BLaER1 (cell line): ENCODE data around the gene KCTD15.

Experiments used
- H3K27ac ChIP-seq: shearing (Covaris generic); formaldehyde crosslinking; 2 replicates; pipeline ENCODE4 v1.8.1; 2022
- H3K27me3 ChIP-seq: shearing (Covaris generic); formaldehyde crosslinking; 2 replicates; pipeline ENCODE4 v1.8.1; 2022
- H3K36me3 ChIP-seq: shearing (Covaris generic); formaldehyde crosslinking; 2 replicates; pipeline ENCODE4 v1.8.1; 2022
- H3K4me1 ChIP-seq: shearing (Covaris generic); formaldehyde crosslinking; 2 replicates; pipeline ENCODE4 v1.8.1; 2022
- H3K4me2 ChIP-seq: shearing (Covaris generic); formaldehyde crosslinking; 2 replicates; pipeline ENCODE4 v1.8.1; 2022
- H3K4me3 ChIP-seq: shearing (Covaris generic); formaldehyde crosslinking; 2 replicates; pipeline ENCODE4 v1.8.1; 2022
- H3K9ac ChIP-seq: shearing (Covaris generic); formaldehyde crosslinking; 2 replicates; pipeline ENCODE4 v1.8.1; 2022
- H3K9me3 ChIP-seq: shearing (Covaris generic); formaldehyde crosslinking; 2 replicates; pipeline ENCODE4 v1.8.1; 2022
- H4K20me1 ChIP-seq: shearing (Covaris generic); formaldehyde crosslinking; 2 replicates; pipeline ENCODE4 v1.8.1; 2022
- Cebpa-rat ChIP-seq: shearing (Covaris generic); IDR thresholded peaks from 2 replicates; pipeline ENCODE4 v1.8.1; 2022

Gene KCTD15

DNA sequence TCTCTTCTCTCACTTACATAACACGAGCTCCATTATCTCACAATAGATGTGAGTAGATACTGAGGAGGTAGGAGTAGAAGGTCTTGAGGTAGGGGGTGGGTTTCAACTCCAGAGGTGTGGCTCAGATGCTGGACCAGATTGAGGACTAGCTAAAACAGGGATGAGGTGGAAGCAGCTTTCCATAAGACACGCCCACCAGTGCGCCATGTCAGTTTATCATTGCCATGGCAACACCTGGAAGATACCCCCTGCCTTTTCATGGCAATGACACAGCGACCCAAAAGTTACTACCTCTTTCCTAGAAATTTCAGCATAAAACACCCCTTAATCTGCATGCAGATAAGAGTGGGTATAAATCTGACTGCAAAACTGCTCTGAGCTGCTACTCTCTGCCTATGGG, 44.1 kb downstream of the KCTD15 start:
- no peak overlapping the region for H3K4me3 ChIP-seq

DNA sequence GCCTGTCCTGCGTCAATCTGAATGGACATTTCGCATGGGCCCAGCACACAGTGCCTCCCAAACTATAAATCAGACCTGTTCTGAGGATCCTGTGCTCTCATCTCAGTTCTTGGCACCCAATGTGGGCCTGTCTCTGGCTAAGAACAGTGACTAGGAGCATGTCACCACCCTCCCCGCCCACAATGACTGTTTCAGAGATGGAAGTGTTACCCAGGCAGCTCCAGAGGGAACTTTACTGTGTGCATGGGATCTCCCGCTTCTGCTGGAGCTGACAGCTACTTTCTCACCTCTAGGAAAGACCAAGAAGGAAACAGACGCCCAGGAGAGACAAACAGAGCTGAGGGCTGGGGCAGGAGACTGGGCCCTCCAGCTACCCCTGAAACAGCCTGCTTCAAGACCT, 45.0 kb downstream of the KCTD15 start:
- H3K4me2 ChIP-seq = no peak overlapping the region
- H3K36me3 ChIP-seq = no peaks in the 10 kb centered on the region
- no peak for TF ChIP-seq Cebpa-rat
- no peaks in the 10 kb centered on the region for H3K4me1 ChIP-seq
- no peak overlapping the region for H3K9ac ChIP-seq
- no peaks in the 10 kb centered on the region for H3K9me3 ChIP-seq
- H3K4me3 ChIP-seq = no peak overlapping the region
- H3K27me3 ChIP-seq = no peaks in the 10 kb centered on the region
- H3K27ac ChIP-seq = no peak overlapping the region
- no peaks in the 10 kb centered on the region for H4K20me1 ChIP-seq

More for the DNA sequence above, 44.1 kb downstream of the KCTD15 start:
- Histone ChIP-seq H3K27ac (no peak overlapping the region), H3K27me3 (no peaks in the 10 kb centered on the region), H3K9ac (no peak overlapping the region), H3K4me1 (no peaks in the 10 kb centered on the region), H3K36me3 (no peaks in the 10 kb centered on the region), H4K20me1 (no peaks in the 10 kb centered on the region), H3K9me3 (no peaks in the 10 kb centered on the region), H3K4me2 (no peak overlapping the region)
- no peak for TF ChIP-seq Cebpa-rat

DNA sequence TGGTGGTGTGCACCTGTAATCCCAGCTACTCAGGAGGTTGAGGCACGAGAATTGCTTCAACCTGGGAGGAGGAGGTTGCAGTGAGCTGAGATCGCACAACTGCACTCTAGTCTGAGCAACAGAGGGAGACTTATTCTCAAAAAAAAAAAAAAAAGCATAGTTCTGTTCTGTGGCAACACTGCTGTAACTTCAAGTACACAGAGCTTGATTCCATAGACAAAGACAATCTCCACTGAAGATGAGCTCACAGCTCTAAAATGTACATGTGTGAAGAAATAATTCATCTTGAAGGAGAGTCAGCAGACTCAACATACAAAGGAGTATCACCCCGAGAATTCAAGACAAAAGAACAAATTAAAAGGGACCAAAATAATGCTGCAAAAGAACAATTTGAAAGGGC, 47.8 kb downstream of the KCTD15 start:
- no peak for TF ChIP-seq Cebpa-rat
- Histone ChIP-seq H3K27ac (no peak overlapping the region), H3K4me3 (no peak overlapping the region), H3K4me2 (no peak overlapping the region), H3K9ac (no peak overlapping the region), H3K4me1 (no peaks in the 10 kb centered on the region), H3K36me3 (no peaks in the 10 kb centered on the region), H3K9me3 (no peaks in the 10 kb centered on the region), H3K27me3 (no peaks in the 10 kb centered on the region), H4K20me1 (no peaks in the 10 kb centered on the region)

DNA sequence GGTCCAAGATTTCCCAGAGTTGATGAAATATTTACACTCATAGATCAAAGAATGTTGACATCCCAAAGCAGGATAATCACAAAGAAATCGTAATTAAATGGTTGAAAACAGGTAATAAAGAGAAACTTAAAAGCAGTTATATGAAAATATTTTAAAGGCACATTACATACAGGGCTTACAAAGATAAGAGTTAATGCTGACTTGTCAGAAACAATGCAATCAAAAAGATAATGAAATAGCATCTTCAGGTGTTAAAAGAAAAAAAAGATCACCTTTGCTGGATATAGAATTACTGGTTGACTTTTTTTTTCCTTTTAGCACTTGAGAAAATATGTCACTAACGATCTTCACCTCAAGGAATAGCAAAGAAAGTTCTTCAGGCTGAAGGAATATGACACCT, 48.8 kb downstream of the KCTD15 start:
- H3K9me3 ChIP-seq = peaks cover 5% of the 10 kb centered on the region; the same call in 1 of the 2 replicates
- H3K27me3 ChIP-seq = no peaks in the 10 kb centered on the region
- H3K27ac ChIP-seq = no peak overlapping the region
- no peak overlapping the region for H3K4me2 ChIP-seq
- no peak for TF ChIP-seq Cebpa-rat
- no peaks in the 10 kb centered on the region for H3K36me3 ChIP-seq
- H3K9ac ChIP-seq = no peak overlapping the region
- H3K4me1 ChIP-seq = no peaks in the 10 kb centered on the region
- H3K4me3 ChIP-seq = no peak overlapping the region
- H4K20me1 ChIP-seq = no peaks in the 10 kb centered on the region

DNA sequence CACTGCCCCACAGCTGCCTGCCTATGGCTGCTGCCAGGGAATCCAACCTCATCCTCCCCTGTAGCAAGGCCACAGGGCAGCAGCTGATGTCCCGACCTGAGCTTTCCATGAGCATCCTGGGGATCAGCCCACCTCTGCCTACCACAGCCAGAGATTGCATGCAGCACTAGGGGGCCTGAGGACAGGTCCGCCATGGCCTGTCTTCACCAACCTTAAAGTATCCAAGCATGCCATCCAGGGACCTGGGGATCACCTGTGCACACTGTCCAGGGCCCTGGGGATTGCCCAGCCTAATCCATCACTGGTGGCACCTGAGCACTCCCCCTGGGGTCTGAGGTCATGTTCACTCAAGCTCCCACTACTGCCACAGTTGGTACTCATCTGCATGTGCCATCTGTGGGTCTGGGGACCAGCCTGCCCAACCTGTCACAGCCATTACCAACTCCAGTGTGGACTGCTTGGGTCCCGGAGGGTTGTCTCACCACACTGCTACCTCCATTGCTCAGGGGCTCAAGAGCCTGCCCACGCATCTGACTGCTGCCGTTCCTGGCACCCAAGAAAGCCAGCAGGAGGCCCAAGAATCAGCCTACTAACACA, 53.0 kb downstream of the KCTD15 start:
- no peaks in the 10 kb centered on the region for H3K27me3 ChIP-seq
- TF ChIP-seq Cebpa-rat = no peak

DNA sequence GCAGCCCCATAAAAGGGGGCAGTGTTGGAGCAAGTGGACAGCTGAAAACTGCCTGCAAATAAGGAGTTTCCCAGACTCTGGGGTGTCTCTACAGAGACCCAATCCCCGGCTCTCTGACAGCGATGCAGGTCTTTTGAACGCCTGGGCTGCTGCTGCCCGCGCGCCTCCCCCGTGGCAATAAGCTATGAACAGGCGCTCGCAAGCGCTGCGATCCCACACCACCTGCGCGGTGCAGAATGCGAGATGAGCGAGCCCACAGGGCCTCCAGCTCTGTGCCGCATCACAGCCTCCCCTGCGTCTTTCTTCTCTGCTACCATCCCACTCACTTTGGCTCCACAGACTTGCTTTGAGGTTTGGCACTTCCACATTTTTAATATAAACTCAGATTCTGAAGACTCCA, 62.3 kb downstream of the KCTD15 start:
- no peaks in the 10 kb centered on the region for H3K27me3 ChIP-seq
- H3K9ac ChIP-seq = no peak overlapping the region
- no peak for TF ChIP-seq Cebpa-rat
- H3K27ac ChIP-seq = no peak overlapping the region
- H3K4me2 ChIP-seq = no peak overlapping the region
- no peaks in the 10 kb centered on the region for H3K36me3 ChIP-seq
- H3K4me3 ChIP-seq = no peak overlapping the region
- H3K9me3 ChIP-seq = no peaks in the 10 kb centered on the region
- H3K4me1 ChIP-seq = no peaks in the 10 kb centered on the region
- no peaks in the 10 kb centered on the region for H4K20me1 ChIP-seq

More for the DNA sequence above, 53.0 kb downstream of the KCTD15 start:
- Histone ChIP-seq H3K9me3 (peaks cover 21% of the 10 kb centered on the region), H4K20me1 (no peaks in the 10 kb centered on the region), H3K4me3 (no peak overlapping the region), H3K9ac (no peak overlapping the region), H3K36me3 (no peaks in the 10 kb centered on the region), H3K4me1 (no peaks in the 10 kb centered on the region), H3K27ac (no peak overlapping the region), H3K4me2 (no peak overlapping the region)

DNA sequence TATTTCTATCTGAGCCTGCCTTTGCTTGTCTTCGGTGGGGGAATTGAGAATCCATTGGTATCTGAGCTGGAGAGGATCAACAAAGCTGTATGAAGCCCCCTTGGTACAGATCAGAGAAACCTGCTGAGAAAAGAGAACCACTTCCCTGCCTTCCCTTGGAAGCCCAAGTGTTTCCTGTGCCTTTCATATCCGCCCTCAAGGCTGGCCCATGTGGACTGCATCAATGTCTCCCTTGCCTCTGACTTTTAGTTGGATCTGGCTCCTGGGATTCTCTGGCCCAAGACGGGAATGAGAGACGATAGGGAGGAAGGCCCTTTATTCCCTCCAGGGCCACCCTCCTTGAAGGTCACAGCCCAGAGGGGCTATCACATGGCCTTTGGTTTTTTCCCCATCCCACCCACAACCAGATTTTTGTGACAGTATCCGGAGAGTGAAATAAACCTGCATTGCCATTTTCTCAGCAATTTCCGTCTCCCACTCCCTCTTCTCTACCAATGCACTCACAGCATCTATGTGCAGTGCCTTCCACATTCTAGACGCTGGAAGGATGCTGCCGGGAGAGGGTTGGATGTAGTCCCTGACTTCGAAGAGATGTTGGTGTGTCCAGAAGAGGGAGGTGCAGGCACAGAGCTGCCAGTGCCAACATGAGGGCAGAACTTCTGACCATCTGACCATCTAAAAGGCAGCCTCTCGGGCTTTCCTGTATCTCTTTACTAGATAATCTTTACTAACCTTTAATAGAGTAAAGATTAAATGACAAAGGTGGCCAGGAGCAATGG, 63.8 kb downstream of the KCTD15 start:
- Histone ChIP-seq H3K9me3 (no peaks in the 10 kb centered on the region), H3K4me3 (no peak overlapping the region), H3K36me3 (no peaks in the 10 kb centered on the region), H3K9ac (no peak overlapping the region), H4K20me1 (no peaks in the 10 kb centered on the region), H3K4me2 (no peak overlapping the region), H3K4me1 (no peaks in the 10 kb centered on the region), H3K27ac (no peak overlapping the region), H3K27me3 (no peaks in the 10 kb centered on the region)
- TF ChIP-seq Cebpa-rat = no peak

DNA sequence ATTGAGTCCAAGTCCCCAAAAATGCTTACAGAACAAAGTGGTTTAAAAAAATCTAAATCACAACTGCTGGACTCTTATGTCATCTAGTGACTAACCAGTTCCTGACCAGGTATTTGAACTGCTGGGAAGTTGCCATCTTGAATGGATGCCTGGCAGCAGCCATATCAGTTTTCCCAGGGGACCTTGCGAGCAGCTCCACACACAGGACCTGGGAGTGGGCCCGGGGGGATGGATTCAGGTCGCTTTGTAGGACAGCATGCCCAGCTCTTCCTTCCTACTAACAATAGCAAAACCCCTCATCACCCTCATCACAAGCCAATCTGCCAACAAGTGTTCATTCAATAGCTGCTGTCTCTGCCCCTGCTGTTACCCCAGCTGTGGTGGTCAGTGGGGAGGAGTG, 65.3 kb downstream of the KCTD15 start:
- no peaks in the 10 kb centered on the region for H3K9me3 ChIP-seq
- no peak for TF ChIP-seq Cebpa-rat
- H3K9ac ChIP-seq = no peak overlapping the region
- no peaks in the 10 kb centered on the region for H3K4me1 ChIP-seq
- no peaks in the 10 kb centered on the region for H4K20me1 ChIP-seq
- no peaks in the 10 kb centered on the region for H3K27me3 ChIP-seq
- H3K27ac ChIP-seq = no peak overlapping the region
- no peak overlapping the region for H3K4me2 ChIP-seq
- H3K36me3 ChIP-seq = no peaks in the 10 kb centered on the region
- no peak overlapping the region for H3K4me3 ChIP-seq

DNA sequence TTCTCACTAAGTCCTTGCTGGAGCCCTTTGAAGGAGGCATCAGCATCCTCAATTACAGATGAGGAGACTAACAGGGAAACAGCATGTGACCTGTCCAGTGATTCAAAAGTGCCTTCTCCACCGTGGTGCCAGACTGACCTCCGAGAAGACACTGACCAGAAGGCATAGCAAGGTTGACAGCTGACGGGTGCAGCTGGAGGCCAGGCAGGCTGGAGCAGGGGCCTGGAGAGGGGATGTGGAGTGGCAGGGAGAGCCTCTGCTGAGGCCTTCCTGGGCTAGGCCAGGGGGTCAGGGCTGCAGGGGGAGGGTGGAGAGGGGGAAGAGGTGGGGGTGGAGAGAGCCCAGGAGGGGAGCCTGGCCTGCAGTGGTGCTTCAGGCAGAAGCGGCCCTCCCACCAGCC, 66.3 kb downstream of the KCTD15 start:
- H3K9me3 ChIP-seq = no peaks in the 10 kb centered on the region
- H3K4me2 ChIP-seq = no peak overlapping the region
- no peak overlapping the region for H3K4me3 ChIP-seq
- H3K27ac ChIP-seq = no peak overlapping the region
- no peaks in the 10 kb centered on the region for H3K27me3 ChIP-seq
- TF ChIP-seq Cebpa-rat = no peak
- H4K20me1 ChIP-seq = no peaks in the 10 kb centered on the region
- H3K36me3 ChIP-seq = no peaks in the 10 kb centered on the region
- H3K9ac ChIP-seq = no peak overlapping the region
- H3K4me1 ChIP-seq = no peaks in the 10 kb centered on the region

DNA sequence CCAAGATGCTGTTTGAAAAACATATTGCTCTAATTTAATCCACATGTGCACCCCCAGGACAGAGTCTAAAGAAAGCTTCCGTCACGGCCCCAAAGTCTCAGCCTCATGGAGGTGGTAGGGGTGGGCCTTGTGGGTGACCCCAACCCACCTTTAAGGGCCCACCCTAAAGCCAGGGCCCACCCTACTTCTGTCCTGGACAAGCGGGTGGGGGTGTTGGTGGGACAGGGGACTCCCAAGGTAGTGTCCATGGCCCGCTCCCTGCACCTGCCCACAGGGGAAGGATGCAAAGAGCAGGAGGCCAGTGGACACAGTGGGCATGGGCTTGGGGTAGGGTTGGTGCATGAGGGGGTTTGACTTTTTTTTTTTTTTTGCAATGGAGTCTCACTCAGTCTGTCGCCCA, 66.8 kb downstream of the KCTD15 start:
- H3K36me3 ChIP-seq = no peaks in the 10 kb centered on the region
- no peak for TF ChIP-seq Cebpa-rat
- H3K9me3 ChIP-seq = no peaks in the 10 kb centered on the region
- no peaks in the 10 kb centered on the region for H3K4me1 ChIP-seq
- H3K4me2 ChIP-seq = no peak overlapping the region
- H3K27ac ChIP-seq = no peak overlapping the region
- no peak overlapping the region for H3K9ac ChIP-seq
- H3K4me3 ChIP-seq = no peak overlapping the region
- no peaks in the 10 kb centered on the region for H3K27me3 ChIP-seq
- no peaks in the 10 kb centered on the region for H4K20me1 ChIP-seq
